B cell (primary cell): ENCODE measurements around the gene HBS1L. TPM values are rescaled to one million over a fixed set of nuclear protein-coding genes. Genes with fewer than 3 reads are reported as not detected.

Experiments
- ATAC-seq: fragments of 200-7000 bp; cut with Tn5 transposase; one replicate; pipeline ENCODE4 v1.10.0; 2021; ENCODE audit warnings: low read depth, mild to moderate bottlenecking, moderate number of reproducible peaks, moderate library complexity
- CTCF ChIA-PET: fragments of 350-600 bp; sonication (Branson Sonifier 250); formaldehyde crosslinking; loops from one replicate; lab custom pipeline; 2021; ENCODE audit warnings: antibody characterized with exemption, inconsistent platforms; lab: Charles Lee
- POLR2A ChIA-PET: fragments of 350-600 bp; sonication (Branson Sonifier 250); formaldehyde crosslinking; loops from one replicate; lab custom pipeline; 2021; ENCODE audit warnings: antibody characterized with exemption; lab: Charles Lee
- DNase-seq: peaks from one replicate; pipeline ENCODE4 v3.0.0; 2013
- H2AFZ ChIP-seq: 2 replicates; pipeline ENCODE4 v1.6.1; 2012; ENCODE audit warnings: mild to moderate bottlenecking, low read depth, low read length; ENCODE audit not compliant: insufficient read depth, poor library complexity, severe bottlenecking
- H3K27ac ChIP-seq, 2 donors: 1 replicate in 1 of 2; 2 replicates in 1 of 2; pipeline ENCODE4 v1.5.1; 2012 to 2013; ENCODE audit warnings: low read length in 2 of 2, mild to moderate bottlenecking in 2 of 2, moderate library complexity in 1 of 2
- H3K27me3 ChIP-seq, 4 experiments: fragments of 200-600 bp in 1 of 4; sonication (generic) in 1 of 4; replicated peaks in 1 of 4; 1 replicate in 2 of 4; 2 replicates in 2 of 4; pipeline versions ENCODE4 v1.6.1 to v1.7.0; 2013 to 2016; ENCODE audit warnings: low read length in 3 of 4, mild to moderate bottlenecking in 2 of 4, mixed read lengths in 1 of 4, moderate library complexity in 1 of 4; ENCODE audit not compliant: insufficient read depth in 4 of 4, control insufficient read depth in 3 of 4; ENCODE audit errors: control extremely low read depth in 1 of 4
- H3K36me3 ChIP-seq, 2 experiments: replicated peaks in 1 of 2; 1 replicate in 1 of 2; 2 replicates in 1 of 2; pipeline versions ENCODE4 v1.6.1 to v1.7.1; 2013; ENCODE audit warnings: low read length in 1 of 2; ENCODE audit not compliant: insufficient read depth in 2 of 2, control insufficient read depth in 1 of 2; ENCODE audit errors: control extremely low read depth in 1 of 2, extremely low read depth in 1 of 2
- H3K4me1 ChIP-seq, 2 donors: fragments of 200-600 bp in 1 of 2; sonication (generic) in 1 of 2; 1 replicate in 1 of 2; 2 replicates in 1 of 2; pipeline versions ENCODE4 v1.5.1 to v1.6.1; 2013 to 2017; ENCODE audit warnings: low read length in 2 of 2; ENCODE audit not compliant: control insufficient read depth in 2 of 2, insufficient read depth in 2 of 2
- H3K4me2 ChIP-seq: replicated peaks from 2 replicates; pipeline ENCODE3; 2012; ENCODE audit warnings: mild to moderate bottlenecking, low read depth, low read length; ENCODE audit not compliant: poor library complexity, severe bottlenecking
- H3K4me3 ChIP-seq, 5 experiments: fragments of 200-600 bp in 1 of 5; sonication (generic) in 1 of 5; 1 replicate in 3 of 5; 2 replicates in 2 of 5; pipeline versions ENCODE4 v1.5.1 to v1.7.0; 2011 to 2016; ENCODE audit warnings: low read length in 4 of 5, mild to moderate bottlenecking in 4 of 5, low read depth in 2 of 5, control low read depth in 1 of 5, moderate library complexity in 1 of 5; ENCODE audit not compliant: insufficient read depth in 1 of 5; ENCODE audit errors: control extremely low read depth in 1 of 5, extremely low read depth in 1 of 5
- H3K79me2 ChIP-seq: fragments of 200-600 bp; sonication (generic); one replicate; pipeline ENCODE4 v1.6.0; 2016; ENCODE audit warnings: low read length; ENCODE audit not compliant: control insufficient read depth, insufficient read depth
- H3K9ac ChIP-seq: fragments of 200-600 bp; sonication (generic); 2 replicates; pipeline ENCODE4 v1.6.1; 2017; ENCODE audit warnings: mild to moderate bottlenecking, low read length, moderate library complexity
- H3K9me3 ChIP-seq, 3 donors: one replicate each; pipeline versions ENCODE4 v1.6.1 to v1.7.1; 2013; ENCODE audit warnings: low read length in 2 of 3; ENCODE audit not compliant: control insufficient read depth in 2 of 3, insufficient read depth in 1 of 3; ENCODE audit errors: control extremely low read depth in 1 of 3
- H4K20me1 ChIP-seq: 2 replicates; pipeline ENCODE4 v1.6.0; 2012; ENCODE audit warnings: mild to moderate bottlenecking, low read length; ENCODE audit not compliant: insufficient read depth, control insufficient read depth, poor library complexity, severe bottlenecking
- H3K27ac Mint-ChIP-seq: one replicate; pipeline ENCODE4 v1.8.0; 2021; ENCODE audit warnings: mixed read lengths
- H3K27me3 Mint-ChIP-seq: one replicate; pipeline ENCODE4 v1.8.0; 2021; ENCODE audit warnings: mixed read lengths
- H3K4me1 Mint-ChIP-seq: one replicate; pipeline ENCODE4 v1.8.0; 2021; ENCODE audit warnings: mixed read lengths
- H3K4me3 Mint-ChIP-seq: one replicate; pipeline ENCODE4 v1.8.0; 2021; ENCODE audit warnings: mixed read lengths
- H3K9me3 Mint-ChIP-seq: one replicate; pipeline ENCODE4 v1.8.0; 2022; ENCODE audit warnings: mixed read lengths; ENCODE audit not compliant: insufficient read depth
- EZH2 ChIP-seq: IDR thresholded peaks from 2 replicates; pipeline ENCODE4 v1.6.1; 2012; ENCODE audit warnings: borderline replicate concordance, low read depth, mild to moderate bottlenecking, moderate library complexity, low read length; ENCODE audit not compliant: insufficient read depth, poor library complexity, severe bottlenecking
- WGBS: methylation state at CpG from one replicate; pipeline ENCODE4 v1.1.5; 2013; ENCODE audit warnings: missing lambda C conversion rate; ENCODE audit not compliant: insufficient coverage; 5-methylcytosine and 5-hydroxymethylcytosine counted together
- intact Hi-C: fragments of 100-400 bp; cut with micrococcal nuclease; formaldehyde crosslinking; loops from one replicate; pipeline ENCODE4 v1.10.0; 2022
- polyA plus RNA-seq: library from polyadenylated mRNA; depleted of rRNA; stranded (reverse); fragments of >200 nt; gene quantifications from 2 replicates; pipeline ENCODE4 v1.2.3, GENCODE V29; 2012
- total RNA-seq, 2 donors: library from RNA; stranded (reverse); fragments of 120-200 nt in 1 of 2; gene quantifications; 1 replicate in 1 of 2; 2 replicates in 1 of 2; pipeline versions ENCODE4 v1.2.3 to v1.2.4, GENCODE V29; 2013 to 2022
- TF ChIP-seq, protein P1 (sequence below): fragments of 200-600 bp; IDR thresholded peaks from one replicate; pipeline ENCODE4 v1.8.0; 2022; ENCODE audit warnings: antibody characterized with exemption, mild to moderate bottlenecking

Gene HBS1L
- total and polyA plus RNA-seq, 2 donors (not counting 1 experiment from before 2014, with no cell fraction given) = 10.3 to 58.2 TPM

DNA sequence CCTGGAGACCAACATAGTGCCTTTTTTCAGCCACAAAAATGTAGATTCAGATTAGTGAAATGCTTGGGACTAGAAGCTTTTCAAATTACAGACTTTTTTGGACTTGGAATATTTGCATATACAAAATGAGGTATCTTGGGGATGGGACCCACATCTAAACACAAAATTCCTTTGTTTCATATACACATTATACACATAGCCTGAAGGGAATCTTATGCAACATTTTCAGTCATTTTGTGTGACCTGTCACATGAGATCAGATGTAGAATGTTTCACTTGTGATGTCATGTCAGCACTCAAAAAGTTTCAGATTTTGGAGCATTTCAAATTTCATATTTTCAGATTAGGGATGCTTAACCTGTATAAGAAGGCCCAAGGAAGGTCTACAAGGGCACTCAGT lies 60.2 kb downstream of the HBS1L start:
- ChIA-PET CTCF (interaction anchor here (0.6 to 1.0 kb wide), 2 partner anchors 12 to 54 kb away, joined by 3 read pairs; no protein-coding TSS in a partner anchor), POLR2A (no interaction called here)
- intact Hi-C loops = no loop called here

DNA sequence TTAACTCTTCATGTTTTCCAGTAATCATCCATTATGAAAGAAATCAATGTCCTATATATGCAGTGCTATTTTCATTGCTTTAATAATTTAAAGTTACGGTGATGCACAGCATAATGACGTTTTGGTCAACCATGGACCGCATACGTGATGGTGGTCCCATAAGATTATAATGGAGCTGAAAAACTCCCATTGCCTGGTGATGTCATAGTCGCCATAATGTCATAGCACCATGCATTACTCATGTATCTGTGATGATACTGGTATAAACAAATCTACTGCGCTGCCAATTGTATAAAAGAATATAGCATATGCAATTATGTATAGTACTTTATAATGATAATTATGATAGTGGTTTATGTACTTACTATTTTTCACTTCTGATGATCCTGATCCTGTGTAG lies 62.5 kb downstream of the HBS1L start:
- Histone ChIP-seq H3K36me3 (peaks cover 10 to 63% of the 10 kb centered on the region in 2 experiments), H3K9ac (no peak overlapping the region), H3K79me2 (no peaks in the 10 kb centered on the region), H3K4me2 (no peak overlapping the region), H2AFZ (no peak overlapping the region), H4K20me1 (no peaks in the 10 kb centered on the region), H3K9me3 (no peaks in the 10 kb centered on the region), H3K27me3 (no peaks in the 10 kb centered on the region), H3K27ac (no peak overlapping the region), H3K4me1 (no peaks in the 10 kb centered on the region), H3K4me3 (no peak overlapping the region)
- Mint-ChIP-seq H3K9me3 (no peaks in the 10 kb centered on the region), H3K4me3 (no peak overlapping the region), H3K27ac (no peak overlapping the region), H3K27me3 (no peaks in the 10 kb centered on the region), H3K4me1 (no peaks in the 10 kb centered on the region)
- ChIA-PET CTCF (interaction anchor here (0.6 kb wide), 1 partner anchor 12 kb away, joined by 4 read pairs; no protein-coding TSS in a partner anchor), POLR2A (no interaction called here)
- intact Hi-C loops = no loop called here
- 100% methylated on average over 2 of the region's 6 CpGs for WGBS
- DNase-seq = no peak
- no peak for TF ChIP-seq EZH2
- TF ChIP-seq, protein P1, sequence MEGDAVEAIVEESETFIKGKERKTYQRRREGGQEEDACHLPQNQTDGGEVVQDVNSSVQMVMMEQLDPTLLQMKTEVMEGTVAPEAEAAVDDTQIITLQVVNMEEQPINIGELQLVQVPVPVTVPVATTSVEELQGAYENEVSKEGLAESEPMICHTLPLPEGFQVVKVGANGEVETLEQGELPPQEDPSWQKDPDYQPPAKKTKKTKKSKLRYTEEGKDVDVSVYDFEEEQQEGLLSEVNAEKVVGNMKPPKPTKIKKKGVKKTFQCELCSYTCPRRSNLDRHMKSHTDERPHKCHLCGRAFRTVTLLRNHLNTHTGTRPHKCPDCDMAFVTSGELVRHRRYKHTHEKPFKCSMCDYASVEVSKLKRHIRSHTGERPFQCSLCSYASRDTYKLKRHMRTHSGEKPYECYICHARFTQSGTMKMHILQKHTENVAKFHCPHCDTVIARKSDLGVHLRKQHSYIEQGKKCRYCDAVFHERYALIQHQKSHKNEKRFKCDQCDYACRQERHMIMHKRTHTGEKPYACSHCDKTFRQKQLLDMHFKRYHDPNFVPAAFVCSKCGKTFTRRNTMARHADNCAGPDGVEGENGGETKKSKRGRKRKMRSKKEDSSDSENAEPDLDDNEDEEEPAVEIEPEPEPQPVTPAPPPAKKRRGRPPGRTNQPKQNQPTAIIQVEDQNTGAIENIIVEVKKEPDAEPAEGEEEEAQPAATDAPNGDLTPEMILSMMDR = no peak
- ATAC-seq = no peak

More for the DNA sequence above, 60.2 kb downstream of the HBS1L start:
- H2AFZ ChIP-seq = no peak overlapping the region
- no peaks in the 10 kb centered on the region for H3K4me1 Mint-ChIP-seq
- no peaks in the 10 kb centered on the region for H3K4me1 ChIP-seq
- no peaks in the 10 kb centered on the region for H3K9me3 ChIP-seq
- H3K27me3 Mint-ChIP-seq = no peaks in the 10 kb centered on the region
- DNase-seq (no peak), ATAC-seq (no peak)
- H3K9me3 Mint-ChIP-seq = no peaks in the 10 kb centered on the region
- no peak overlapping the region for H3K4me3 ChIP-seq
- no peak overlapping the region for H3K27ac Mint-ChIP-seq
- TF ChIP-seq EZH2 = no peak
- TF ChIP-seq, protein P1 = no peak
- peaks cover 14 to 60% of the 10 kb centered on the region in 2 experiments for H3K36me3 ChIP-seq
- H3K9ac ChIP-seq = no peak overlapping the region
- no peak overlapping the region for H3K4me3 Mint-ChIP-seq
- H4K20me1 ChIP-seq = no peaks in the 10 kb centered on the region
- no peaks in the 10 kb centered on the region for H3K79me2 ChIP-seq
- no peak overlapping the region for H3K4me2 ChIP-seq
- no peaks in the 10 kb centered on the region for H3K27me3 ChIP-seq
- H3K27ac ChIP-seq = no peak overlapping the region
